ENCODE data around the gene CASKIN2. TPM values are rescaled to one million over a fixed set of nuclear protein-coding genes. Genes with fewer than 3 reads are reported as not detected.
"Not testable (repeated sequence)": the region's sequence is repeated elsewhere in the genome, so short reads cannot be mapped to it uniquely, and the experiment has no call there.

CASKIN2 gene
- polyA plus RNA-seq, 3 donors: 27.2 to 31.2 (median 29.0) TPM

DNA sequence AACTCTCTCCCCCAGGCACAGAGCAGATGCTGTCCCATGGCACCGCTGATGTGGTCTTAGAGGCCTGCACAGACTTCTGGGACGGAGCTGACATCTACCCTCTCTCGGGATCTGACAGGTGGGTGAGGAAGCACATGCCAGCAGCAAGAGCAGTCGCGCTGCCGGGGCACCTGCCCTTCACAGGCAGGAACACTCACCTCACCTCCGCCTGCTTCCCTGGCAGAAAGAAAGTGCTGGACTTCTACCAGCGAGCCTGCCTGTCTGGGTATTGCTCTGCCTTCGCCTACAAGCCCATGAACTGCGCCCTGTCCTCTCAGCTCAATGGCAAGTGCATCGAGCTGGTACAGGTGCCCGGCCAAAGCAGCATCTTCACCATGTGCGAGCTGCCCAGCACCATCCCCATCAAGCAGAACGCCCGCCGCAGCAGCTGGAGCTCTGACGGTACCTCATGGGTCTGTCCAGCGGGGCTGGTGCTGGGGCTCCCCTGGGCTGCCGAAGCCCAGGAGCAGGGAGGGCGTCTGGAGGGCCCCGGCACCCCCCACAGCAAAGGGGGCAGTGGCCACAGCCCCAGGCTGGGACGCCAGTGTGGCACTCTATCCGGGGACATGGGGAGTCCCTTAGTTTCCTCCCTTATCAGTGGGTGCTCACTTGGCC, 21.7 kb downstream of the CASKIN2 start:
- no peak for DNase-seq (ENCODE audit: low read depth in 3 of 3, low spot score in 2 of 3)

GRCh38 chr17:75492555-75493168, 22.7 kb downstream of the CASKIN2 start:
- no peak for DNase-seq (ENCODE audit: low read depth in 3 of 3, low spot score in 2 of 3)

GRCh38 chr17:75491680-75492079, 23.7 kb downstream of the CASKIN2 start:
- no peak for DNase-seq (ENCODE audit: low read depth in 3 of 3, low spot score in 2 of 3)

- no peak for DNase-seq (ENCODE audit: low read depth in 3 of 3, low spot score in 2 of 3)
These were observed 24.2 kb downstream of the CASKIN2 start for GRCh38 chr17:75490953-75491649.

DNA sequence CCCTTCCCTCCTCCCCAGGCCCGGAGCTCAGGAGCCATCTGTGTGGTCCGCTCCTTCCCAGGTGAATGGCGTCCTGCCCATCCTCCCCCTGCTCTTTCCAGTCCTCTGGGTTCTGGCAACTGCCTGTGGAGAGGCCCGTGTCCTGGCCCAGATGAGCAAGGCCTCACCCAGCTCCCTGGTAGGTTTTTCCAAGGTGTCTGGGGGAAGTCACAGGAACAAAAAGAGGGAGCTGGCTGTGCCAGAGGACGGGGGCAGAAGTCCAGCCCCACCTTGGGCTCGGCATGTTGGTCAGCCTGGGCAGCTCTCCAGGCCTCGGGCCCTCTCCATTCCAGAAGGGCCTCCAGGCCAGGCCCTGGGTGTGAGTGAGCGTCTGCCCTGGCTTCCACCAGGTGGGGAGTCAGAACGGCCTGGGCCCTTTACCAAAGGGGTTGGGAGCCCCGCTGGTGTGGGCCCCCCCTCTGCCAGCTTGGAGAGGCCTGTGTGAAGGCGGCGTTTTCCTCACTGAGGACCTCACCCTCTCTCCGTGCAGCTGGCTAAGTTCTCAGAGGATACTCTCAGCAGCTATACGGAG, 25.1 kb downstream of the CASKIN2 start:
- no peak for DNase-seq (ENCODE audit: low read depth in 3 of 3, low spot score in 2 of 3)

DNA sequence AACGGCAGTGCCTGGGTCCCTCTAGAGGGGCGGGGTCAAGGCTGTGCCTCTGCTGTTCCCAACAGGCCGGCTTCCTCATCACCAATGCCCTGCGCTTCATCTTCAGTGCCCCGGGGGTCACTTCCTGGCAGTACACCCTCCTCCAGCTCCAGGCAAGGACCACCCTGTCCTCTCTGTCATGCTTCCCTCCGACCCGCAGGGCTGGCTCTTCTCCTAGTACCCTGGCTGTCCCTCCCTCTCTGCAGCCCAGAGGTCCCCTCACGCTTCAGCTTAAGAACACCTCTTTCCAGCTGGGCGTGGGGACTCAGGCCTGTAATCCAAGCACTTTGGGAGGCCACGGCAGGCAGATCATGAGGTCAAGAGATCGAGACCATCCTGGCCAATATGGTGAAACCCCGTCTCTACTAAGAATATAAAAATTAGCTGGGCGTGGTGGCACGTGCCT, 25.8 kb downstream of the CASKIN2 start:
- no peak for DNase-seq (ENCODE audit: low read depth in 3 of 3, low spot score in 2 of 3)

DNA sequence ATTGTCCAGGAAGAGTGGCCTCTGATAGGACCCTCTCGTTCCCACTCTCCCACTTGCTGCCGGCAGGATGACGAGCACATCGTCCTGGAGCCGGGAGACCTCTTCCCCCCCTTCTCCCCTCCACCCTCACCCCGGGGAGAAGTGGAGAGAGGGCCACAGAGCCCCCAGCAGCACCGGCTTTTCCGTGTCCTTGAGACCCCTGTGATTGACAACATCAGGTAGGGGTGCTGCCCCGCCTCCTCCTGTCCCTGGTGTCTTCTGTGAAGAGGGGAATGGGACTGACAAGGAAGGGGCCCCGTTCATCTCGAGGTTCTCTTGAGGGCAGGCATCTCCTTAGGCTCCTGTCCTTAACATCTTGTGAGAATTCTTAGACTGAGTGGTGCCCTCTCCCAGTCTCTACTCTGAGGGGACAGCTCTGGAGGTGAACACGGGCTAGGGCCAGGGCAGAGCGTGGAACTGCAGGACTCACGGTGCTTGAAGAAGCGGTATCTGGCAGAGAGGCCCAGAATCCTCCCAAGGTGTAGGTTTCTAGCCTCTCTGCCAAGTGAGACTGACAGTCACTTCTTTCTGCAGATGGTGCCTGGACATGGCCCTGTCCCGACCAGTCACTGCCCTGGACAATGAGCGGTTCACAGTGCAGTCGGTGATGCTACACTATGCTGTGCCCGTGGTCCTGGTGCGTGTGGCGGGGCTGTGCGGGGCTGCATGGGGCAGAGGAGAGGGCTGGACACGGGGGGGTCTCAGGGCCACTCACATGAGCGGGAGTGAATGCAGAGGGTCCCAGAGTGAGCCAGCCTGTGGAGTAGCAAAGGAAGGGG, 26.4 kb downstream of the CASKIN2 start:
- DNase-seq (ENCODE audit: low read depth in 3 of 3, low spot score in 2 of 3): no peak

DNA sequence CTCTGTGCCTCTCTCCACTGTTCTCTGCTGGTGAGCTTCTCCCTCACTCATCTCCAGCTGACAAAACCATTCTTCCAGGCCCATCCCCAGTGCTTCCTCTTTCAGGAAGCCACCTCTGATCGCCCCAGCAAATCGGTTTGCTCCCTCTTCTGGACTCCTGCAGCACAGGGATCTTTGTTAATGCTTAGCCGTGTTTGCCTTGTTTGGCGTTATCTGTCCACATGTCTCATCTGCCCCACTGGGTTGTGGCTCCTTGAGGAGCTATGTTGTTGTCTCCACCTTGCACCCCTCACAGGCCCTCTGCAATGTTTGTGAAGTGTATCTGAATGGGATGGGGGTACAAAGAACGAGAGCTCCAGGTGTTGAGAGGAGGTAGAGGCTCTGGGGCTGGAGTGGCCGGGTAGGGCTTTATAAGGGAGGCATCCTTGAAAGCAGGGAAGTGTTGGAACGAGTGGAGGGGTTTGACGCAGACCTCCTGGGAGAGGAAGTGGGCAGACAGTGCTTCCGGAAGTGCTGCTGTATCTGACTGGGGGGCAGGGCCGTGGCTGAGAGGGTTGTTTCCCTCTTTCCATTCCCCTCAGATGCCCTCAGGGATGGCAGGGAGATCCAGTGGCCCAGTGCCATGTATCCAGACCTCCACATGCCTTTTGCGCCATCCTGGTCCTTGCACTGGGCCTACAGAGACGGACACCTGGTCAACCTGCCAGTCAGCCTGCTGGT, 27.8 kb downstream of the CASKIN2 start:
- DNase-seq (ENCODE audit: low read depth in 3 of 3, low spot score in 2 of 3): no peak

GRCh38 chr17:75486951-75487350, 28.4 kb downstream of the CASKIN2 start:
- DNase-seq (ENCODE audit: low read depth in 3 of 3, low spot score in 2 of 3): no peak

DNA sequence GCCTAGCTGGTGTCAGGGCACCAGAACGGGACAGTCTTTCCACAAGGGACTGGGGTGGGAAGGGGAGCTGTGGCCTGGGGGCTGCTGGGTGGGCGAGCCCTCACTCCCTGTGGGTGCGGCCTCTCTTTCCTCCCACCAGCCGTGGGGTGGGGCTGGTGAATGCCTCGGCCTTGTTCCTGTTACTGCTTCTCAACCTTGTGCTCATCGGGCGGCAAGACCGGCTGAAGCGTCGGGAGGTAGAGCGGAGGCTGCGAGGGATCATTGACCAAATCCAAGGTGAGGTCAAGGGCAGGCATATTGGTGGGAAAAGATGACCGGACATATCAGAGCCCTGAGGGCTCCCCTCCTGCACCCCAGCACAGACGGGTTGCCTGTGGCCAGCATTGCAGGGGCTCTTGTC, 29.2 kb downstream of the CASKIN2 start:
- DNase-seq (ENCODE audit: low read depth in 3 of 3, low spot score in 2 of 3): no peak

- no peak for DNase-seq (ENCODE audit: low read depth in 3 of 3, low spot score in 2 of 3)
These were observed 29.6 kb downstream of the CASKIN2 start for GRCh38 chr17:75485688-75486087.

DNA sequence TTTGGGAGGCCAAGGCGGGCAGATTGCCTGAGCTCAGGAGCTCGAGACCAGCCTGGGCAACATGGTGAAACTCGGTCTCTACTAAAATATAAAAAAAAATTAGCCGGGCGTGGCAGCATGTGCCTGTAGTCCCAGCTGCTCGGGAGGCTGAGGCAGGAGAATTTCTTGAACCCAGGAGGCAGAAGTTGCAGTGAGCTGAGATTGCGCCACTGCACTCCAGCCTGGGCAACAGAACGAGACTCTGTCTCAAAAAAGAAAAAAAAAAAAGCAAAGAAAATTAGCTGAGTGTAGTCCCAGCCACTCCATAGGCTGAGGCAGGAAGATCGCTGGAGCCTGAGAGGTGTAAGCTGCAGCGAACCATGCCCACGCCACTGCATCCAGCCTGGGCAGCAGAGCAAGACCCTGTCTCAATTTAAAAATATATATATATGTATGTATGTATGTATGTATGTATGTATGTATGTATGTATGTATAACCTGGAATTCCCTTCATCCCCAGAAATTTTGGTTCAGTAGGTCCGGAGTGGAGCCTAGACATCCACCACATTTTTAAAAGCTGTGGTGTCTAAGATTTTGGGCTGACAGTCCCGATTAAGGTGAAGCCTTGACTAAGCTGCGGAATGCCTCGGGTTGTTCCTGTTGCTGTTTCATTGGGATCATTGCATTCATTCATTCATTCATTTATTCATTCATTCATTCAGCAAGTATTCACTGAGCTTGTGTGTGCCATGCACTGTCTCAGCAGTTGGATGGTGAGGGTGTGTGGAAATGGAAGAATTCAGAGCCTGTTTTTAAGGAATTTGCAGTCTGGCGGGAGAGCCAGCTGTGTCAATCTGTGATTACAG, 33.0 kb downstream of the CASKIN2 start:
- DNase-seq (ENCODE audit: low read depth in 3 of 3, low spot score in 2 of 3): no peak

- DNase-seq (ENCODE audit: low read depth in 3 of 3, low spot score in 2 of 3): no peak
These were observed 33.9 kb downstream of the CASKIN2 start for GRCh38 chr17:75481194-75482068.

DNA sequence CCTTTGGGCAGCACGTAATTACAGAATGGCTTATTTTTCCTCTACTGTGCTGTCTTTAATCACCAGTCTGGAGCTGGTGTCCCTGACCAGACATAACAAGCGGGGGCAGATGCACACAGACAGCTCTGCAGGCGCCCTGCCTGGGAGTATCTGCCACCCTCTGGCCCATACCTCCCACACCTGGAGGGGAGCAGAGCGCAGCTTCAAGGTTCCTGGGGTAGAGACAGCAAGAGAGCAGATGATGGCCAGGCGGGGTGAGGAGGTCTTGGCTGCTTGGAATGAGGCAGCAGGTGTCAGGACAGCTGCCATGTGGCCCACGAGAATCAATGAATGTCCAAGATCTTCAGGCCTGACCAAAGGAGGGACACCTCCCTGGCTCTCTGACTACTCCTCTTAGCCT, 35.1 kb downstream of the CASKIN2 start:
- DNase-seq (ENCODE audit: low read depth in 3 of 3, low spot score in 2 of 3): no peak

- DNase-seq (ENCODE audit: low read depth in 3 of 3, low spot score in 2 of 3): no peak
These were observed 36.8 kb downstream of the CASKIN2 start for GRCh38 chr17:75478508-75478907.

DNA sequence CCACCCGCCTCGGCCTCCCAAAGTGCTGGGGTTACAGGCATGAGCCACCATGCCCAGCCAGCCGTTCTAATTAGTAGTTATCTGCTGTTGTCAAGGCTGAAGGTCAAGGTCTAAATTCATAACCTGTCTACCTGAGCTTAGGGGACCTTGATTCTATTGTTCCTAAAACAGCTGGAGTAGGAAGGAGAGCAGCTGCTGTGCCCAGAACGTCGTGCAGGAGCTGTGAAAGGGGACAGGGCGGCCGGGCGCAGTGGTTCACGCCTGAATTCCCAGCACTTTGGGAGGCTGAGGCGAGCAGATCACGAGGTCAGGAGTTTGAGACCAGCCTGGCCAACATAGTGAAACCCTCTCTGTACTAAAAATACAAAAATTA, 37.9 kb downstream of the CASKIN2 start:
- not testable (repeated sequence) for DNase-seq (ENCODE audit: low read depth in 3 of 3, low spot score in 2 of 3)

DNA sequence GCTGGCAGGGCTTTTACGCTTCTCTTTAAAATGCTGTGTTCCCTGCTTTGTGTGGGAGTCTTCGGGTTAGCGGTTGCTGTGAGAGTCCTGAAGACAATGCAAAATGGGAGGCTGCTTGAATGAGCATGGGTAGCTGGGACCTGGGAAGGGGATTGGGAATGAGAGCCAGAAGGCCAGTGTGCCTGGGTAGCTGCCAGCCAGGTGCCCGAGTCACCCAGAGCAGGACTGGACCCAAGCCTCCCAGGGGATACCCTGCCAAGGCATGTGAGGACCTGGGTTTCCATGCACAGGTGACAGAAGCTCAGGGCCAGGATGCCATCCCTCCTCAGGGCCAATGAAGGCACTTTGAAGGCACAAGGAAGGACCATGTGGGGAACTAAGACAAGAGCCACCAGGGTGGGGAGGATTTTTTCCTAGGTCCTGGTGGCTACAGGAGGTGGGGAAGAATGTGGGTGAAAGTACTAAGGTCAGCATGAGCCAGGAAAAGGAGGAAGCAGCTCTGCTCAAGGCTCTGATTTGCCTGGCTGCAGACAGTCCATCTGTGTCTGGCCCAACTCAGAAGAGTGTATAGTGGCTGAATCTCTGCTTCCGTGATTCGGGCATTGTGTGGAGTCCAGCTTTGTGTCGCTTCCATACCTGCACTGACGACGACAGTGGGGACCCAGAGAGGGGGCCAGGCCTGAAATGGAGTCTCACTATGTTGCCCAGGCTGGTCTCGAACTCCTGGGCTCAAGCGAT, 38.4 kb downstream of the CASKIN2 start:
- DNase-seq (ENCODE audit: low read depth in 3 of 3, low spot score in 2 of 3): no peak

DNA sequence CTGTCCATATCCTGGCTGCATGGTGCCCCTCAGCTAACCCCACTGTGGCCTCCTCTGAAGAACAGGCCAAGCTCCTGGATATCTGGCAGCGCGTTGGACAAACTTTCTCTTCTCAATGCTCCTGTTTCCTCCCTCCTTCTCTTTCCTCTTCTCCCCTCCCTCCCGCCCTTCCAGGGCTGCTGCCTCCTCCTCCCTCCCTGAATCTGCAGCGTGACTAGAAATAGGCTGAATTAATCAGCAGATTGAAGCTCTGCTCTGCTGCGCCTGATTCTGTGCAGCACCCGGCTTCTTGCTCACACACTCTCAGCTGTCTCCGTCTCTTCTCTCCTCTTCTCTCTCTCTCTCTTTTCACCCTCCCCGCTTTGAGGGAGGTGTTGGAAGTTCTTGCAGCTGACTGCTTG, 39.1 kb downstream of the CASKIN2 start:
- no peak for DNase-seq (ENCODE audit: low read depth in 3 of 3, low spot score in 2 of 3)
